HEK293 (cell line): ENCODE results near the gene RPS19.

Experiments used
- FEZF1 ChIP-seq: fragments of 450-650 bp; formaldehyde crosslinking; IDR thresholded peaks from 2 replicates; pipeline ENCODE4 v1.5.1; 2016; ENCODE audit warnings: missing biosample characterization, missing genetic modification characterization
- KLF9 ChIP-seq: fragments of 450-650 bp; formaldehyde crosslinking; IDR thresholded peaks from 2 replicates; pipeline ENCODE4 v1.5.1; 2016; ENCODE audit warnings: missing biosample characterization, missing genetic modification characterization, low read depth
- MEIS1 ChIP-seq: sonication (generic); formaldehyde crosslinking; IDR thresholded peaks from 2 replicates; pipeline ENCODE4 v1.8.1; 2022; ENCODE audit warnings: missing genetic modification reagents, mild to moderate bottlenecking, borderline replicate concordance
- OSR2 ChIP-seq: fragments of 450-650 bp; formaldehyde crosslinking; IDR thresholded peaks from 2 replicates; pipeline ENCODE4 v1.5.1; 2016; ENCODE audit warnings: missing biosample characterization, missing genetic modification characterization
- SETDB1 ChIP-seq: IDR thresholded peaks from one replicate; pipeline ENCODE4 v1.6.1; 2017; ENCODE audit warnings: mild to moderate bottlenecking, low read length, moderate library complexity, mixed read lengths; ENCODE audit not compliant: insufficient read length
- ZFHX2 ChIP-seq: fragments of 450-650 bp; formaldehyde crosslinking; conservative IDR thresholded peaks from 2 replicates; pipeline ENCODE4 v1.5.1; 2016; ENCODE audit warnings: missing biosample characterization, missing genetic modification characterization
- ZNF132 ChIP-seq: fragments of 450-650 bp; formaldehyde crosslinking; IDR thresholded peaks from 2 replicates; pipeline ENCODE4 v1.5.1; 2017; ENCODE audit warnings: missing biosample characterization, missing genetic modification characterization, borderline replicate concordance
- ZNF140 ChIP-seq: fragments of 450-650 bp; formaldehyde crosslinking; IDR thresholded peaks from 2 replicates; pipeline ENCODE4 v1.5.1; 2016; ENCODE audit warnings: missing biosample characterization, missing genetic modification characterization
- ZNF169 ChIP-seq: fragments of 450-650 bp; formaldehyde crosslinking; IDR thresholded peaks from 2 replicates; pipeline ENCODE4 v1.5.1; 2016; ENCODE audit warnings: missing biosample characterization, missing genetic modification characterization
- ZNF175 ChIP-seq: fragments of 450-650 bp; formaldehyde crosslinking; IDR thresholded peaks from 2 replicates; pipeline ENCODE4 v1.5.1; 2016; ENCODE audit warnings: missing biosample characterization, missing genetic modification characterization
- ZNF214 ChIP-seq: fragments of 450-650 bp; formaldehyde crosslinking; IDR thresholded peaks from 2 replicates; pipeline ENCODE4 v1.5.1; 2017; ENCODE audit warnings: missing biosample characterization, mild to moderate bottlenecking, missing genetic modification characterization, borderline replicate concordance
- ZNF248 ChIP-seq: fragments of 450-650 bp; formaldehyde crosslinking; IDR thresholded peaks from 2 replicates; pipeline ENCODE4 v1.5.1; 2017; ENCODE audit warnings: missing biosample characterization, missing genetic modification characterization
- ZNF292 ChIP-seq: fragments of 450-650 bp; formaldehyde crosslinking; IDR thresholded peaks from 2 replicates; pipeline ENCODE4 v1.5.1; 2016; ENCODE audit warnings: low read depth, missing biosample characterization, missing genetic modification characterization, borderline replicate concordance
- ZNF341 ChIP-seq: fragments of 450-650 bp; formaldehyde crosslinking; IDR thresholded peaks from 2 replicates; pipeline ENCODE4; 2016; ENCODE audit warnings: low read depth, missing biosample characterization, missing genetic modification characterization
- ZNF354C ChIP-seq: fragments of 450-650 bp; formaldehyde crosslinking; IDR thresholded peaks from 2 replicates; pipeline ENCODE4 v1.5.1; 2016; ENCODE audit warnings: missing biosample characterization, missing genetic modification characterization, low read depth, borderline replicate concordance
- ZNF521 ChIP-seq: fragments of 450-650 bp; formaldehyde crosslinking; IDR thresholded peaks from 2 replicates; pipeline ENCODE4 v1.5.1; 2017; ENCODE audit warnings: missing biosample characterization, mild to moderate bottlenecking, missing genetic modification characterization
- ZNF555 ChIP-seq: fragments of 450-650 bp; formaldehyde crosslinking; conservative IDR thresholded peaks from 2 replicates; pipeline ENCODE4 v1.5.1; 2017; ENCODE audit warnings: missing biosample characterization, mild to moderate bottlenecking, missing genetic modification characterization, inconsistent platforms
- ZNF558 ChIP-seq: fragments of 450-650 bp; formaldehyde crosslinking; IDR thresholded peaks from 2 replicates; pipeline ENCODE4 v1.5.1; 2016; ENCODE audit warnings: missing biosample characterization, missing genetic modification characterization
- ZNF76 ChIP-seq: fragments of 450-650 bp; formaldehyde crosslinking; IDR thresholded peaks from 2 replicates; pipeline ENCODE4; 2016; ENCODE audit warnings: low read depth, missing biosample characterization, missing genetic modification characterization, borderline replicate concordance
- ZNF777 ChIP-seq: fragments of 450-650 bp; formaldehyde crosslinking; IDR thresholded peaks from 2 replicates; pipeline ENCODE4 v1.5.1; 2017; ENCODE audit warnings: missing biosample characterization, missing genetic modification characterization, borderline replicate concordance
- ZNF791 ChIP-seq: fragments of 450-650 bp; formaldehyde crosslinking; IDR thresholded peaks from 2 replicates; pipeline ENCODE4 v1.5.1; 2016; ENCODE audit warnings: missing biosample characterization, missing genetic modification characterization
- TF ChIP-seq, protein P1 (sequence below): fragments of 450-650 bp; formaldehyde crosslinking; IDR thresholded peaks from 2 replicates; pipeline ENCODE4 v1.5.1; 2016; ENCODE audit warnings: missing biosample characterization, missing genetic modification characterization, low read depth
- TF ChIP-seq, protein P2 (sequence below): fragments of 450-650 bp; formaldehyde crosslinking; IDR thresholded peaks from 2 replicates; pipeline ENCODE4 v1.5.1; 2017; ENCODE audit warnings: missing biosample characterization, missing genetic modification characterization
- TF ChIP-seq, protein P3 (sequence below): fragments of 450-650 bp; formaldehyde crosslinking; IDR thresholded peaks from 2 replicates; pipeline ENCODE4 v1.5.1; 2017; ENCODE audit warnings: missing biosample characterization, missing genetic modification characterization
- TF ChIP-seq, protein P4 (sequence below): IDR thresholded peaks from 2 replicates; pipeline ENCODE4 v1.6.1; 2011; ENCODE audit warnings: mild to moderate bottlenecking, low read depth, low read length, borderline replicate concordance
- TF ChIP-seq, protein P5 (sequence below): fragments of 450-650 bp; formaldehyde crosslinking; IDR thresholded peaks from 2 replicates; pipeline ENCODE4 v1.5.1; 2017; ENCODE audit warnings: missing biosample characterization, missing genetic modification characterization
- TF ChIP-seq, protein P6 (sequence below): fragments of 450-650 bp; formaldehyde crosslinking; IDR thresholded peaks from 2 replicates; pipeline ENCODE4 v1.5.1; 2016; ENCODE audit warnings: missing biosample characterization, missing genetic modification characterization
- TF ChIP-seq, protein P7 (sequence below): fragments of 450-650 bp; formaldehyde crosslinking; IDR thresholded peaks from 2 replicates; pipeline ENCODE4; 2016; ENCODE audit warnings: missing biosample characterization, missing genetic modification characterization

The RPS19 gene

DNA sequence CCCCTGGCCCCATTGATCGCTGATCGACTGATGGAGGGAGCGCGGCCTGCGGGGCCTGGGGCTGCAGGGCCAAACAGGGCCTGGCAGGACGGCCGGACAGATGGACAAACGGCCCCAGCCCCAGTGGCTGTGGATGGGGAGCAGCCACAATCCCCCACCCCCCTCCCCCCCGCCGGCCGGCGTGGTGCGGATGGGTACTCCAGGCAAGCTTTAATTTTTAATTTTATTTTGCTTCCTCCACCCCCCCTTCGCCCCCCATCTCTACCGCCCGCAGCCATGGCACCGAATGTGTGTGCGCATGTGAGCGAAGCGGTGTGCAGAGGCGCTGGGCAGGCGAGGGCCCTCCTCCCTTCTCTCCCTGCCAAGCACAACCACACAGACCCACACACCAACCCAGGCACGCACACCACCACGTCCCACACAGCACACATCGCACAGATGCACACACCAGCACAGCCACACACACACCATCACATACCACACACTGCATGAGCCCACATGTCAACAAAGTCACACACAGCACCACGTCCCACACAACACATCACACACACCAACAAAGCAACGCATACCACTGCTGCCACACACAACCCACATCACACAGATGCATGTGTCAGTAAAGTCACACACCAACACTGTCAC lies 55.8 kb downstream of the RPS19 start (continued):
- TF ChIP-seq, protein P1, sequence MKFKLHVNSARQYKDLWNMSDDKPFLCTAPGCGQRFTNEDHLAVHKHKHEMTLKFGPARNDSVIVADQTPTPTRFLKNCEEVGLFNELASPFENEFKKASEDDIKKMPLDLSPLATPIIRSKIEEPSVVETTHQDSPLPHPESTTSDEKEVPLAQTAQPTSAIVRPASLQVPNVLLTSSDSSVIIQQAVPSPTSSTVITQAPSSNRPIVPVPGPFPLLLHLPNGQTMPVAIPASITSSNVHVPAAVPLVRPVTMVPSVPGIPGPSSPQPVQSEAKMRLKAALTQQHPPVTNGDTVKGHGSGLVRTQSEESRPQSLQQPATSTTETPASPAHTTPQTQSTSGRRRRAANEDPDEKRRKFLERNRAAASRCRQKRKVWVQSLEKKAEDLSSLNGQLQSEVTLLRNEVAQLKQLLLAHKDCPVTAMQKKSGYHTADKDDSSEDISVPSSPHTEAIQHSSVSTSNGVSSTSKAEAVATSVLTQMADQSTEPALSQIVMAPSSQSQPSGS (tag by site-specific recombination), result no peak
- TF ChIP-seq FEZF1 (tag by site-specific recombination) (no peak), ZNF341 (tag by site-specific recombination) (no peak), ZNF175 (tag by site-specific recombination) (peak; percentile 92; the same call in 1 of the 2 replicates), MEIS1 (CRISPR knock-in tag) (no peak), ZNF521 (tag by site-specific recombination) (0 out of 2 replicates have a peak, but pooled peaks have one; percentile 51), ZNF292 (tag by site-specific recombination) (no peak), ZFHX2 (peak; percentile 88), ZNF132 (tag by site-specific recombination) (no peak), ZNF76 (tag by site-specific recombination) (no peak), ZNF791 (tag by site-specific recombination) (no peak), OSR2 (tag by site-specific recombination) (no peak), SETDB1 (no peak), ZNF777 (tag by site-specific recombination) (no peak; the same call in 1 of the 2 replicates), ZNF140 (tag by site-specific recombination) (no peak), ZNF558 (tag by site-specific recombination) (no peak), ZNF555 (tag by site-specific recombination) (no peak), KLF9 (tag by site-specific recombination) (no peak), ZNF248 (tag by site-specific recombination) (0 out of 2 replicates have a peak, but pooled peaks have one; percentile 52), ZNF169 (tag by site-specific recombination) (0 out of 2 replicates have a peak, but pooled peaks have one; percentile 16), ZNF214 (no peak), ZNF354C (tag by site-specific recombination) (no peak)
- TF ChIP-seq, protein P2, sequence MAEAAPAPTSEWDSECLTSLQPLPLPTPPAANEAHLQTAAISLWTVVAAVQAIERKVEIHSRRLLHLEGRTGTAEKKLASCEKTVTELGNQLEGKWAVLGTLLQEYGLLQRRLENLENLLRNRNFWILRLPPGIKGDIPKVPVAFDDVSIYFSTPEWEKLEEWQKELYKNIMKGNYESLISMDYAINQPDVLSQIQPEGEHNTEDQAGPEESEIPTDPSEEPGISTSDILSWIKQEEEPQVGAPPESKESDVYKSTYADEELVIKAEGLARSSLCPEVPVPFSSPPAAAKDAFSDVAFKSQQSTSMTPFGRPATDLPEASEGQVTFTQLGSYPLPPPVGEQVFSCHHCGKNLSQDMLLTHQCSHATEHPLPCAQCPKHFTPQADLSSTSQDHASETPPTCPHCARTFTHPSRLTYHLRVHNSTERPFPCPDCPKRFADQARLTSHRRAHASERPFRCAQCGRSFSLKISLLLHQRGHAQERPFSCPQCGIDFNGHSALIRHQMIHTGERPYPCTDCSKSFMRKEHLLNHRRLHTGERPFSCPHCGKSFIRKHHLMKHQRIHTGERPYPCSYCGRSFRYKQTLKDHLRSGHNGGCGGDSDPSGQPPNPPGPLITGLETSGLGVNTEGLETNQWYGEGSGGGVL (tag by site-specific recombination), result peak; percentile 12; the same call in 1 of the 2 replicates
- TF ChIP-seq, protein P3, sequence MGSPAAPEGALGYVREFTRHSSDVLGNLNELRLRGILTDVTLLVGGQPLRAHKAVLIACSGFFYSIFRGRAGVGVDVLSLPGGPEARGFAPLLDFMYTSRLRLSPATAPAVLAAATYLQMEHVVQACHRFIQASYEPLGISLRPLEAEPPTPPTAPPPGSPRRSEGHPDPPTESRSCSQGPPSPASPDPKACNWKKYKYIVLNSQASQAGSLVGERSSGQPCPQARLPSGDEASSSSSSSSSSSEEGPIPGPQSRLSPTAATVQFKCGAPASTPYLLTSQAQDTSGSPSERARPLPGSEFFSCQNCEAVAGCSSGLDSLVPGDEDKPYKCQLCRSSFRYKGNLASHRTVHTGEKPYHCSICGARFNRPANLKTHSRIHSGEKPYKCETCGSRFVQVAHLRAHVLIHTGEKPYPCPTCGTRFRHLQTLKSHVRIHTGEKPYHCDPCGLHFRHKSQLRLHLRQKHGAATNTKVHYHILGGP (tag by site-specific recombination), result no peak
- TF ChIP-seq, protein P4, sequence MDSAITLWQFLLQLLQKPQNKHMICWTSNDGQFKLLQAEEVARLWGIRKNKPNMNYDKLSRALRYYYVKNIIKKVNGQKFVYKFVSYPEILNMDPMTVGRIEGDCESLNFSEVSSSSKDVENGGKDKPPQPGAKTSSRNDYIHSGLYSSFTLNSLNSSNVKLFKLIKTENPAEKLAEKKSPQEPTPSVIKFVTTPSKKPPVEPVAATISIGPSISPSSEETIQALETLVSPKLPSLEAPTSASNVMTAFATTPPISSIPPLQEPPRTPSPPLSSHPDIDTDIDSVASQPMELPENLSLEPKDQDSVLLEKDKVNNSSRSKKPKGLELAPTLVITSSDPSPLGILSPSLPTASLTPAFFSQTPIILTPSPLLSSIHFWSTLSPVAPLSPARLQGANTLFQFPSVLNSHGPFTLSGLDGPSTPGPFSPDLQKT, result no peak
- TF ChIP-seq, protein P5, sequence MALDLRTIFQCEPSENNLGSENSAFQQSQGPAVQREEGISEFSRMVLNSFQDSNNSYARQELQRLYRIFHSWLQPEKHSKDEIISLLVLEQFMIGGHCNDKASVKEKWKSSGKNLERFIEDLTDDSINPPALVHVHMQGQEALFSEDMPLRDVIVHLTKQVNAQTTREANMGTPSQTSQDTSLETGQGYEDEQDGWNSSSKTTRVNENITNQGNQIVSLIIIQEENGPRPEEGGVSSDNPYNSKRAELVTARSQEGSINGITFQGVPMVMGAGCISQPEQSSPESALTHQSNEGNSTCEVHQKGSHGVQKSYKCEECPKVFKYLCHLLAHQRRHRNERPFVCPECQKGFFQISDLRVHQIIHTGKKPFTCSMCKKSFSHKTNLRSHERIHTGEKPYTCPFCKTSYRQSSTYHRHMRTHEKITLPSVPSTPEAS (tag by site-specific recombination), result peak; percentile 76
- TF ChIP-seq, protein P6, sequence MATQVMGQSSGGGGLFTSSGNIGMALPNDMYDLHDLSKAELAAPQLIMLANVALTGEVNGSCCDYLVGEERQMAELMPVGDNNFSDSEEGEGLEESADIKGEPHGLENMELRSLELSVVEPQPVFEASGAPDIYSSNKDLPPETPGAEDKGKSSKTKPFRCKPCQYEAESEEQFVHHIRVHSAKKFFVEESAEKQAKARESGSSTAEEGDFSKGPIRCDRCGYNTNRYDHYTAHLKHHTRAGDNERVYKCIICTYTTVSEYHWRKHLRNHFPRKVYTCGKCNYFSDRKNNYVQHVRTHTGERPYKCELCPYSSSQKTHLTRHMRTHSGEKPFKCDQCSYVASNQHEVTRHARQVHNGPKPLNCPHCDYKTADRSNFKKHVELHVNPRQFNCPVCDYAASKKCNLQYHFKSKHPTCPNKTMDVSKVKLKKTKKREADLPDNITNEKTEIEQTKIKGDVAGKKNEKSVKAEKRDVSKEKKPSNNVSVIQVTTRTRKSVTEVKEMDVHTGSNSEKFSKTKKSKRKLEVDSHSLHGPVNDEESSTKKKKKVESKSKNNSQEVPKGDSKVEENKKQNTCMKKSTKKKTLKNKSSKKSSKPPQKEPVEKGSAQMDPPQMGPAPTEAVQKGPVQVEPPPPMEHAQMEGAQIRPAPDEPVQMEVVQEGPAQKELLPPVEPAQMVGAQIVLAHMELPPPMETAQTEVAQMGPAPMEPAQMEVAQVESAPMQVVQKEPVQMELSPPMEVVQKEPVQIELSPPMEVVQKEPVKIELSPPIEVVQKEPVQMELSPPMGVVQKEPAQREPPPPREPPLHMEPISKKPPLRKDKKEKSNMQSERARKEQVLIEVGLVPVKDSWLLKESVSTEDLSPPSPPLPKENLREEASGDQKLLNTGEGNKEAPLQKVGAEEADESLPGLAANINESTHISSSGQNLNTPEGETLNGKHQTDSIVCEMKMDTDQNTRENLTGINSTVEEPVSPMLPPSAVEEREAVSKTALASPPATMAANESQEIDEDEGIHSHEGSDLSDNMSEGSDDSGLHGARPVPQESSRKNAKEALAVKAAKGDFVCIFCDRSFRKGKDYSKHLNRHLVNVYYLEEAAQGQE (tag by site-specific recombination), result no peak
- TF ChIP-seq, protein P7, sequence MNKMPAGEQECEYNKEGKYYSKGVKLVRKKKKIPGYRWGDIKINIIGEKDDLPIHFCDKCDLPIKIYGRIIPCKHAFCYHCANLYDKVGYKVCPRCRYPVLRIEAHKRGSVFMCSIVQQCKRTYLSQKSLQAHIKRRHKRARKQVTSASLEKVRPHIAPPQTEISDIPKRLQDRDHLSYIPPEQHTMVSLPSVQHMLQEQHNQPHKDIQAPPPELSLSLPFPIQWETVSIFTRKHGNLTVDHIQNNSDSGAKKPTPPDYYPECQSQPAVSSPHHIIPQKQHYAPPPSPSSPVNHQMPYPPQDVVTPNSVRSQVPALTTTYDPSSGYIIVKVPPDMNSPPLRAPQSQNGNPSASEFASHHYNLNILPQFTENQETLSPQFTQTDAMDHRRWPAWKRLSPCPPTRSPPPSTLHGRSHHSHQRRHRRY (tag by site-specific recombination), result no peak
